Gastroesophageal sphincter (tissue), 4 donors: ENCODE measurements around the gene BTBD9. TPM values are rescaled to one million over a fixed set of nuclear protein-coding genes. Genes with fewer than 3 reads are reported as not detected.

Experiments
- ATAC-seq: fragments of 150-250 bp; one replicate; pipeline ENCODE4 v1.9.1; 2016; ENCODE audit warnings: mild to moderate bottlenecking, moderate library complexity
- H3K27ac ChIP-seq, 4 donors: fragments of 200-600 bp; sonication (generic) in 3 of 4; 1 replicate in 3 of 4; 2 replicates in 1 of 4; pipeline ENCODE4 v1.5.1; 2016 to 2019
- H3K27me3 ChIP-seq: fragments of 200-600 bp; sonication (generic); one replicate; pipeline ENCODE4 v1.5.1; 2019
- H3K36me3 ChIP-seq, 2 donors: fragments of 200-600 bp; sonication (generic); one replicate each; pipeline ENCODE4 v1.5.1; 2019; ENCODE audit warnings: control low read depth in 1 of 2
- H3K4me1 ChIP-seq, 3 donors: fragments of 200-600 bp; sonication (generic); 1 replicate in 2 of 3; 2 replicates in 1 of 3; pipeline ENCODE4 v1.5.1; 2016 to 2019; ENCODE audit warnings: control low read depth in 2 of 3
- H3K4me3 ChIP-seq, 2 donors: fragments of 200-600 bp; sonication (generic); one replicate each; pipeline ENCODE4 v1.5.1; 2019; ENCODE audit warnings: mild to moderate bottlenecking in 1 of 2, moderate library complexity in 1 of 2
- H3K9me3 ChIP-seq, 3 donors: fragments of 200-600 bp; sonication (generic); one replicate each; pipeline ENCODE4 v1.5.1; 2017 to 2019; ENCODE audit warnings: control low read depth in 2 of 3
- CTCF ChIP-seq, 4 experiments: fragments of 200-600 bp in 2 of 4; fragments of 450-650 bp in 2 of 4; sonication (generic) in 1 of 4; IDR thresholded peaks; one replicate each; pipeline ENCODE4 v1.5.1; 2017 to 2019; ENCODE audit warnings: antibody characterized with exemption in 4 of 4, mild to moderate bottlenecking in 2 of 4, moderate library complexity in 2 of 4
- EP300 ChIP-seq: sonication (generic); formaldehyde crosslinking; IDR thresholded peaks from one replicate; pipeline ENCODE4 v1.6.1; 2017; ENCODE audit warnings: antibody characterized with exemption, mild to moderate bottlenecking
- POLR2A ChIP-seq, 2 donors: fragments of 450-650 bp; IDR thresholded peaks; one replicate each; pipeline ENCODE4 v1.6.1; 2017; ENCODE audit warnings: antibody characterized with exemption in 2 of 2, mild to moderate bottlenecking in 2 of 2, moderate library complexity in 1 of 2
- POLR2AphosphoS5 ChIP-seq: sonication (generic); formaldehyde crosslinking; IDR thresholded peaks from one replicate; pipeline ENCODE4 v1.6.1; 2017; ENCODE audit warnings: antibody characterized with exemption
- WGBS, 2 donors: methylation state at CpG; one replicate each; pipeline ENCODE4 v1.1.5; 2018; ENCODE audit warnings: low coverage in 1 of 2; 5-methylcytosine and 5-hydroxymethylcytosine counted together
- total RNA-seq, 4 donors: library from RNA; depleted of rRNA; stranded (reverse); fragments of >200 nt; gene quantifications; one replicate each; pipeline ENCODE4 v1.1.0, GENCODE V29; 2016

Gene BTBD9
- total RNA-seq, 4 donors from 2014 or later: 11.3 to 18.9 (median 13.8) TPM

- no peaks in the 10 kb centered on the region for H3K4me1 ChIP-seq
- no peaks in the 10 kb centered on the region for H3K27me3 ChIP-seq
- 83 to 86% methylated on average over 1 to 3 of the region's 3 CpGs for WGBS, 2 donors
- H3K27ac ChIP-seq: no peak overlapping the region
- H3K9me3 ChIP-seq: no peaks in the 10 kb centered on the region
- no peak for TF ChIP-seq EP300
- no peak for TF ChIP-seq POLR2AphosphoS5
- no peak for TF ChIP-seq CTCF (IDR thresholded peaks at IDR 0.05)
- TF ChIP-seq POLR2A (IDR thresholded peaks at IDR 0.05): no peak
- H3K4me3 ChIP-seq: no peak overlapping the region
- no peak for ATAC-seq
- no peaks in the 10 kb centered on the region for H3K36me3 ChIP-seq
These were observed 394.4 kb downstream of the BTBD9 start for GRCh38 chr6:38245295-38245694.

GRCh38 chr6:38244869-38245268 lies 394.9 kb downstream of the BTBD9 start:
- no peaks in the 10 kb centered on the region for H3K4me1 ChIP-seq
- no peaks in the 10 kb centered on the region for H3K9me3 ChIP-seq
- no peak for TF ChIP-seq CTCF (IDR thresholded peaks at IDR 0.05)
- no peak for TF ChIP-seq EP300
- TF ChIP-seq POLR2A (IDR thresholded peaks at IDR 0.05): no peak
- H3K27me3 ChIP-seq: no peaks in the 10 kb centered on the region
- WGBS, 2 donors: 90 to 100% methylated on average over 3 of the region's 3 CpGs
- H3K27ac ChIP-seq: no peak overlapping the region
- H3K36me3 ChIP-seq: no peaks in the 10 kb centered on the region
- H3K4me3 ChIP-seq: no peak overlapping the region
- ATAC-seq: no peak

- Histone ChIP-seq H3K27me3 (no peaks in the 10 kb centered on the region), H3K36me3 (no peaks in the 10 kb centered on the region), H3K27ac (no peak overlapping the region), H3K4me3 (no peak overlapping the region), H3K4me1 (no peaks in the 10 kb centered on the region), H3K9me3 (no peaks in the 10 kb centered on the region)
- 61 to 71% methylated on average over 6 to 7 of the region's 7 CpGs for WGBS, 2 donors
- TF ChIP-seq EP300 (no peak), POLR2A (IDR thresholded peaks at IDR 0.05) (no peak), POLR2AphosphoS5 (no peak), CTCF (IDR thresholded peaks at IDR 0.05) (no peak)
- no peak for ATAC-seq
These were observed 398.4 kb downstream of the BTBD9 start for GRCh38 chr6:38241200-38241871.

- Histone ChIP-seq H3K36me3 (no peaks in the 10 kb centered on the region), H3K27me3 (no peaks in the 10 kb centered on the region), H3K4me1 (no peaks in the 10 kb centered on the region), H3K27ac (no peak overlapping the region), H3K9me3 (no peaks in the 10 kb centered on the region), H3K4me3 (no peak overlapping the region)
- WGBS, 2 donors: 85 to 86% methylated on average over 4 of the region's 5 CpGs
- ATAC-seq: no peak
- TF ChIP-seq POLR2AphosphoS5 (no peak), CTCF (IDR thresholded peaks at IDR 0.05) (no peak), POLR2A (IDR thresholded peaks at IDR 0.05) (no peak), EP300 (no peak)
These were observed 399.8 kb downstream of the BTBD9 start for GRCh38 chr6:38239719-38240451.

- Histone ChIP-seq H3K4me1 (no peaks in the 10 kb centered on the region), H3K27me3 (no peaks in the 10 kb centered on the region), H3K4me3 (no peak overlapping the region), H3K9me3 (no peaks in the 10 kb centered on the region), H3K36me3 (no peaks in the 10 kb centered on the region), H3K27ac (no peak overlapping the region)
- 71 to 93% methylated on average over 1 of the region's 1 CpG for WGBS, 2 donors
- ATAC-seq: no peak
- TF ChIP-seq POLR2AphosphoS5 (no peak), POLR2A (IDR thresholded peaks at IDR 0.05) (no peak), EP300 (no peak), CTCF (IDR thresholded peaks at IDR 0.05) (no peak)
These were observed 403.1 kb downstream of the BTBD9 start for GRCh38 chr6:38236631-38237030.
